Activated T-helper 1 cell treated with anti-CD3 and anti-CD28 coated beads, Interleukin-12 subunit alpha, Interleukin-12 subunit beta, Interleukin-2, Interleukin-4 antibody, amounts not matched to agents 30 ng/mL and 10 ng/mL and 1 ng/mL, durations not matched to agents 14 hours and 24 hours and 36 hours (primary cell): Measurements from ENCODE around the gene CNGB1. TPM values are rescaled to one million over a fixed set of nuclear protein-coding genes. Genes with fewer than 3 reads are reported as not detected.
"Not testable (repeated sequence)": the region's sequence is repeated elsewhere in the genome, so short reads cannot be mapped to it uniquely, and the experiment has no call there.

ENCODE experiments used
- DNase-seq: peaks from one replicate; pipeline ENCODE4 v3.0.0; 2021; ENCODE audit warnings: low spot score
- H3K27ac Mint-ChIP-seq: one replicate; pipeline ENCODE4 v1.8.0; 2021; ENCODE audit warnings: mild to moderate bottlenecking, mixed read lengths
- H3K27me3 Mint-ChIP-seq: one replicate; pipeline ENCODE4 v1.8.0; 2022; ENCODE audit warnings: mild to moderate bottlenecking, moderate library complexity, mixed read lengths; ENCODE audit not compliant: insufficient read depth
- H3K36me3 Mint-ChIP-seq: one replicate; pipeline ENCODE4 v1.8.0; 2021; ENCODE audit warnings: low read depth, mixed read lengths
- H3K4me1 Mint-ChIP-seq: one replicate; pipeline ENCODE4 v1.8.0; 2021; ENCODE audit warnings: low read depth, mixed read lengths
- H3K4me3 Mint-ChIP-seq: one replicate; pipeline ENCODE4 v1.8.0; 2021; ENCODE audit warnings: mild to moderate bottlenecking, moderate library complexity, mixed read lengths
- H3K9me3 Mint-ChIP-seq: one replicate; pipeline ENCODE4 v1.8.0; 2021; ENCODE audit warnings: mixed read lengths
- intact Hi-C: fragments of 100-400 bp; cut with micrococcal nuclease; formaldehyde crosslinking; loops from one replicate; pipeline ENCODE4 v1.15.1; 2024
- total RNA-seq: library from RNA; stranded (reverse); gene quantifications from 2 replicates; pipeline ENCODE4 v1.2.3, GENCODE V29; 2022

The CNGB1 gene
- total RNA-seq, 1 donor from 2014 or later = not detected

GRCh38 chr16:57923418-57923817 lies 47.5 kb downstream of the CNGB1 start:
- no peaks in the 10 kb centered on the region for H3K36me3 Mint-ChIP-seq
- no peak overlapping the region for H3K4me3 Mint-ChIP-seq
- no peak for DNase-seq
- no peaks in the 10 kb centered on the region for H3K9me3 Mint-ChIP-seq
- intact Hi-C loops = no loop called here
- H3K4me1 Mint-ChIP-seq = no peaks in the 10 kb centered on the region
- H3K27ac Mint-ChIP-seq = no peak overlapping the region
- H3K27me3 Mint-ChIP-seq = peaks cover 2% of the 10 kb centered on the region

- no peak overlapping the region for H3K4me3 Mint-ChIP-seq
- DNase-seq = no peak
- no peak overlapping the region for H3K27ac Mint-ChIP-seq
- H3K4me1 Mint-ChIP-seq = no peaks in the 10 kb centered on the region
- peaks cover 2% of the 10 kb centered on the region for H3K27me3 Mint-ChIP-seq
- intact Hi-C loops = no loop called here
- no peaks in the 10 kb centered on the region for H3K9me3 Mint-ChIP-seq
- no peaks in the 10 kb centered on the region for H3K36me3 Mint-ChIP-seq
These were observed 50.1 kb downstream of the CNGB1 start for GRCh38 chr16:57920880-57921229.

DNA sequence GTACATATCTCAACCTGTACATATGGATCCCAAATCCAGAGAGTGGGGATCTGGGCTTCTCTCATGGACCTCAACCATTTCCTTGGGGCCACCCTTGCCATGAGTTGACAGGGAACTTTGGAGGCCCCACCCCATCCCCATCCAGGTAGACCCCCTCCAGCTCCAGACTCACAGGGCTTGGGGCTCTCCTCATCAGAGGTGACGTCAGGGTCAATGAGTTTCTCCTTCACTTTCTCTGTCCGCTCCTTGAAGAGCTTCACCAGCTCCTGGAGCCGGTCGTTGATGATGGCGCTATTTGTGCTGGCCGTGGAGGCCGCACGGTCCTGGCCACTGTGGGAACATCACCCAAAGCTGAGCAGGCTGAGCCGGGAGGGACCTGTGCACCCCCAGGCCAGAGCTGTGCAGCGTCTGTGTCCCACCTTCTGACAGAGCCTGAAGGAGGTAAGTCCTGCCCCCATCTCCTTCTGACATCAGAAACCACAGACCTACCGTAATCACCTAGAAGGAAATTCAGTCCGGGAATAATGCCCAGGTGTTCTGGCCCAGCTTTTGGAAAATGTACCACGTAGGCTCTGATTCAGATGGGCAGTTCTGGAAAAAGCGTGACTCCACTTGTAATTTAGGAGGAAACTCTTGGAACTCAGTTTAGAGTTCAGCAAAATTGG lies 50.6 kb downstream of the CNGB1 start:
- no peaks in the 10 kb centered on the region for H3K36me3 Mint-ChIP-seq
- no peak for DNase-seq
- no peaks in the 10 kb centered on the region for H3K4me1 Mint-ChIP-seq
- no peak overlapping the region for H3K4me3 Mint-ChIP-seq
- no peaks in the 10 kb centered on the region for H3K9me3 Mint-ChIP-seq
- intact Hi-C loops = no loop called here
- no peak overlapping the region for H3K27ac Mint-ChIP-seq
- peaks cover 2% of the 10 kb centered on the region for H3K27me3 Mint-ChIP-seq

GRCh38 chr16:57918994-57919393 lies 51.9 kb downstream of the CNGB1 start:
- no peaks in the 10 kb centered on the region for H3K36me3 Mint-ChIP-seq
- DNase-seq = no peak
- H3K9me3 Mint-ChIP-seq = no peaks in the 10 kb centered on the region
- no peak overlapping the region for H3K27ac Mint-ChIP-seq
- no peak overlapping the region for H3K4me3 Mint-ChIP-seq
- no peaks in the 10 kb centered on the region for H3K4me1 Mint-ChIP-seq
- intact Hi-C loops = no loop called here
- peaks cover 5% of the 10 kb centered on the region for H3K27me3 Mint-ChIP-seq

GRCh38 chr16:57918444-57918843 lies 52.5 kb downstream of the CNGB1 start:
- Mint-ChIP-seq H3K4me1 (no peaks in the 10 kb centered on the region), H3K9me3 (no peaks in the 10 kb centered on the region), H3K27ac (no peak overlapping the region), H3K4me3 (no peak overlapping the region), H3K36me3 (no peaks in the 10 kb centered on the region), H3K27me3 (peaks cover 5% of the 10 kb centered on the region)
- DNase-seq = no peak
- intact Hi-C loops = no loop called here

DNA sequence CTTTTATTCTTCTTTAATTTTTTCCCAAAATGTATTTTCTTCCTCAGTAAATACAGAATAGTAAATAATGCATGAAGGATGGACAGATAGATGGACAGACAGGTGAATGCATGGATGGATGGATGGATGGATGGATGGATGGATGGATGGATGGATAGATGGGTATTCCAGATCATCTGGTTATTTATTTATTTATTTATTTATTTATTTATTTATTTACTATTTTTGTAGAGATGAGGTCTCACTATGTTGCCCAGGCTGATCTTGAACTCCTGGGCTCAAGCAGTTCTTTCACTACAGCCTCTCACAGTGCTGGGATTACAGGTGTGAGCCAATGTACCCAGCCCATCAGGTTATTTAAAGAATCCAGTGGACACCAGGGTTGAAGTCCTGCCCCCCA lies 53.0 kb downstream of the CNGB1 start:
- H3K4me1 Mint-ChIP-seq, H3K27ac Mint-ChIP-seq, DNase-seq, H3K4me3 Mint-ChIP-seq, H3K9me3 Mint-ChIP-seq, H3K36me3 Mint-ChIP-seq, H3K27me3 Mint-ChIP-seq, intact Hi-C loops: not testable (repeated sequence)

GRCh38 chr16:57917489-57917888 lies 53.4 kb downstream of the CNGB1 start:
- H3K27me3 Mint-ChIP-seq, H3K36me3 Mint-ChIP-seq, DNase-seq, H3K4me1 Mint-ChIP-seq, intact Hi-C loops, H3K27ac Mint-ChIP-seq, H3K9me3 Mint-ChIP-seq, H3K4me3 Mint-ChIP-seq: not testable (repeated sequence)

- no peak overlapping the region for H3K27ac Mint-ChIP-seq
- no peaks in the 10 kb centered on the region for H3K4me1 Mint-ChIP-seq
- no peak overlapping the region for H3K4me3 Mint-ChIP-seq
- no peaks in the 10 kb centered on the region for H3K36me3 Mint-ChIP-seq
- H3K9me3 Mint-ChIP-seq = no peaks in the 10 kb centered on the region
- H3K27me3 Mint-ChIP-seq = peaks cover 5% of the 10 kb centered on the region
- intact Hi-C loops = no loop called here
- DNase-seq = no peak
These were observed 54.0 kb downstream of the CNGB1 start for GRCh38 chr16:57916735-57917438.

GRCh38 chr16:57915811-57916488 lies 55.0 kb downstream of the CNGB1 start:
- Mint-ChIP-seq H3K27me3 (peaks cover 5% of the 10 kb centered on the region), H3K4me1 (no peaks in the 10 kb centered on the region), H3K9me3 (no peaks in the 10 kb centered on the region), H3K27ac (no peak overlapping the region), H3K36me3 (no peaks in the 10 kb centered on the region), H3K4me3 (no peak overlapping the region)
- intact Hi-C loops = no loop called here
- no peak for DNase-seq

DNA sequence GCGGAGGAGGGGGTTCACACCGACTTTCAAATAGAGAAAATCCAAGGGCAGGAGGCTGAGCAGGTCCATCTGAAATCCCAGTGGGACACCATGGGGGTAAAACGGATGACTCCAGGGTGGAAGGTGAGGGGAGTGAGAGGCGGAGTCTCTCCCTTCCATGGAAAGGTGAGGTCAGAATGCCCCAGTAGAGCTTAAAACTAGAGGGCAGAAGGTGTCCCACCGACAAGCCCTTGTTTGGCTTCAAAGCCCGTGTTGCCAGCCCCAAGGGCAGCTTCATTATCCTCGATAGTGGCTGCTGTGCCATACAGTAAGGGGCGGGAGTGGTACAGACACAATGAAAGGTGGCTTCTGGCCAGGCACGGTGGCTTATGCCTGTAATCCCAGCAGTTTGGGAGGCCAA lies 55.7 kb downstream of the CNGB1 start:
- Mint-ChIP-seq H3K4me1 (no peaks in the 10 kb centered on the region), H3K27me3 (peaks cover 3% of the 10 kb centered on the region), H3K27ac (no peak overlapping the region), H3K4me3 (no peak overlapping the region), H3K9me3 (no peaks in the 10 kb centered on the region), H3K36me3 (no peaks in the 10 kb centered on the region)
- intact Hi-C loops = no loop called here
- DNase-seq = no peak

GRCh38 chr16:57914244-57915173 lies 56.4 kb downstream of the CNGB1 start:
- no peaks in the 10 kb centered on the region for H3K9me3 Mint-ChIP-seq
- intact Hi-C loops = no loop called here

DNA sequence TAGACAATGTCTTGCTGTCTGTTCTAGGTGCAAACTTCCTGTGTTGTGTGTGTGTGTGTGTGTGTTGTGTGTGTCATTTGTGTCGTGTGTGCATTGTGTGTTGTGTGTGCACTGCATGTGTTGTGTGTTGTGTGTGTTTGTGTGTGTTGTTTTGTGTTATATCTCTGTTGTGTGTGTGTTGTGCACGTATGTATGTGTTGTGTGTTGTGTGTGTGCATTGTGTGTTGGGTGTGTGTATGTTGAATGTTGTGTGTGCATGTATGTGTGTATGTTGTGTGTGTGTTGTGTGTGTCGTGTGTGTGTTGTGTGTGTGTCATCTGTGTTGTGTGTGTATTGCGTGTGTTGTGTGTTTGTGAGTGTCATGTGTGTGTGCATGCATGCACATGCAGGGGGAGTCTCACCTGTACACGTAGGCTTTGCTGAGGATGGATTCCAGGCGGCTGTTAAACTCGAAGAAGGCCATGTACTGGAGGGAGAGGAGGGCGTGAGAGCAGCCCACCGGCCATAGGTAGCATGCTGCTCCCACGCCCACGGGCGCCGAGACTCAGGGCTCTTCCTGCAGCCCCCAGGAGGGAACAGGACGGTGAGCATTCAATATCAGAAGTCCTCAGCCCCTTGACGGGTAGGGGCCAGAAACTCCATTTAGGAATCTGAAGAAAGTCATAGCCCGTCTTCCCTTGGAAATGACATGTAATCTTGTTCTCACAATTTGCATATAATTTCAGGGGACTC lies 58.2 kb downstream of the CNGB1 start:
- no peak for DNase-seq
- H3K9me3 Mint-ChIP-seq = no peaks in the 10 kb centered on the region
- no peaks in the 10 kb centered on the region for H3K4me1 Mint-ChIP-seq
- intact Hi-C loops = no loop called here
- H3K36me3 Mint-ChIP-seq = no peaks in the 10 kb centered on the region
- H3K27me3 Mint-ChIP-seq = peaks cover 3% of the 10 kb centered on the region
- no peak overlapping the region for H3K4me3 Mint-ChIP-seq
- no peak overlapping the region for H3K27ac Mint-ChIP-seq

More at GRCh38 chr16:57914244-57915173, 56.4 kb downstream of the CNGB1 start:
- no peaks in the 10 kb centered on the region for H3K4me1 Mint-ChIP-seq
- peaks cover 3% of the 10 kb centered on the region for H3K27me3 Mint-ChIP-seq
- DNase-seq = no peak
- H3K27ac Mint-ChIP-seq = no peak overlapping the region
- H3K36me3 Mint-ChIP-seq = no peaks in the 10 kb centered on the region
- no peak overlapping the region for H3K4me3 Mint-ChIP-seq
